Brain pericyte (primary cell): ENCODE data around the gene SRGAP3.

ENCODE experiments used
- DNase-seq: peaks from one replicate; pipeline ENCODE4 v3.0.0-alpha.2; 2012; ENCODE audit warnings: low read depth, low spot score

SRGAP3 gene

DNA sequence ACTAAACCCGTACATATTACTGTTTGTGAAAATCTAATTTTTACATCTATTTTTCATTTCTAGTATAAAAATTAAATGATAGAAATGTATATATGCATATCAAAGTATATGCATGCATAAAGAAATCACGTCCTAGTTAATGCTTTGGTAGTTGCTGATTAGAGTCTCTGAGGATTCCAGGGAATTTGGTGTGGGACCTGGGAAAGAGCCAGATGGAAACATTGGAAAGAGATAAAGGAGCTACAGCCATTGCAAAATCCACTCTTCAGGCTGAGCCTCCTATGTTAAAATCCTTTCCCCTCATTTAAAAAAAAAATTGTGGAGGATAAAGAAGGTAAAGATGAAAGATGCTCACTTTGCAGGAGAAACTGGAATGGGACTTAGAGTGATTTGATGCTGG lies 134.1 kb downstream of the SRGAP3 start:
- DNase-seq = no peak

DNA sequence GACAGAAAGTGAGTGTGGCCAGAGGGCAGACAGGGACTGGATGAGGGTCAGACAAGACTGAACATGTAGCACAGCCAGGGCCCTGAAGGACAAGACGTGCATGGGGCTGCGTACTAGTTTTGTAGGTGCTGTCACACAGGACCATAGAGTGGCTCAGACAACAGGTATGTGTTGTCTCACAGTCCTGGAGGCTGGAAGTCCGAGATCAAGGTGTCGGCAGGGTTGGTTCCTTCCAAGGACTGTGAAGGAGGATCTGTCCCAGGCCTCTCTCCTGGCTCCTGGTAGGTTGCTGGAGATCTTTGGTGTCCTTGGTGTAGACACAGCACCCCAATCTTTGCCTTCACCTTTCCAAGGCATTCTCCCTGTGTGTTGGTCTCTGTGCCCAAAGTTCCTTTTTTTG lies 136.4 kb downstream of the SRGAP3 start:
- DNase-seq = no peak

DNA sequence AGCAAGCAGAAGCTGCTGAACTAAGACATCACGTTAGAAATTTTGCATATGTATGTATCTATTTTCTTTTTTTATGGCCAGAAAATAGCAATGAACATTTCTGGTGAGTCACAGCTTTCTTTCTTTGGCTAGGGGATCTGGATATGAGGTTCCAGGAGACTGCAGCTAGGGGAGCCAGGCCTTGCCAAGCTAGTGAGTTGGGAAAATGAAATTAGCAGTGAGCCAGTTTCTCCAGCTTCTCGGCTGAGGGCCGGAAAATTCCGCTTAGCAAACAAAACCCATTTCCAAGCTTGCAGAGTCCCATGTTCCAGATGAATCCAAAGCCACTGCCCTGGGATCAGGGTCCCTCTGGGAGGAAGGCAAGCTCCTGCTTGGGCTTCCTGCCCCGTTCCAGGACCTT lies 137.6 kb downstream of the SRGAP3 start:
- no peak for DNase-seq

DNA sequence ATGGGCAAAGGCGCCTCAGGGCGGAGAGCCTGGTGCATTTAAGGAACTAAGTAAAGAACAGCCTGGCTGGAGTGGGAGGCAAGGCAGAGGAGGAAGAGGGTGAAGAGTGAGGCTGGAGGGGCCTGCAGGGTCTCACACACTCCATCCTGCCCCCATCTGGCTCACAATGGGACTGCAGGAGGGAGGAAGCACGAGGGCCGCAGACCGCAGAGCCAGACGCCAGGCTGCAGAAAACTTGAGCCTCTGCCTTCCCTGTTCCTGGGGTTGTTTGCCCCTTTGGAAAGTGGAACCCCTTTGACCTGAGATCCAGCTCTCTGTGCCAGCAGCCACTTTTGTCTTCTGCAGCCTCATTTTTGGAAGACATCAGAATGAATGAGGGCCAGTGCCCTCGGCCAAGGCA lies 138.0 kb downstream of the SRGAP3 start:
- no peak for DNase-seq

DNA sequence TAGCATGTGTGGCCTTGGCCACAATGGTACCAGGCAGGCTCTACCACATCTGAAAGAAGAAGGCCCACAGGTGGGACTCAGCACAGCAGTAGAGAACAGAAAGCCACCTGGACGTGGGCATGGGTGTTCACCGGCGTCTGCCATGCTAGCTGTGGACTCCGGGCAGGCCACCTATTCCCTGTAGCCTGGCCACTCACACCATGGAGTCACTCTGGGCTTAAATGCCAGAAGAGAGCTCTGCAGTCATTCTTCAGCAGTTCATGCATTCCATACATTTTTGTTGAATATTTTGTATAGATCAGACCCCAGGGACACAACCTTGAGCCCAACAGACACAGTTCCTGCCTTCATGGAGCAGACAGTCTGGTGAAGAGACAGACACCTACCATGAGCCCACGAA lies 138.6 kb downstream of the SRGAP3 start:
- no peak for DNase-seq

DNA sequence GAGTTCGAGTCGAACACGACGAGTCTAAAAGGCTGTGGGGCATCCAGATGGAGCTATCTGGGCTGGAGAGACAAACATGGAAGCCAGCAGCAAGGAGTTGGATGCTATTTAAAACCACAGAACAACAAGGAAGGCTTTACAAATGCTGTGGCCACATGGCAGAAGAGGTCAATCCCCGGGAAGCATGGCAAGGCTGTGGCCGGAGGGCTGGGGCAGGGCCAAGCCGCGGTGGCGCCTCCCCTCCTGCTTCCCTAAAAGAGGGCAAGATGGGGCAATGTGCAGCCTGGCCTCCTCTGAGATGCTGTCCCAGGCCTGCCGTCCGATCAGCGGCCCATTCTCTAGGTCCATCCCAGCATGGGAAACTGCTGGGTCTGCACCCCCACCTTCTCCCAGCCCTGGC lies 139.1 kb downstream of the SRGAP3 start:
- DNase-seq = no peak

DNA sequence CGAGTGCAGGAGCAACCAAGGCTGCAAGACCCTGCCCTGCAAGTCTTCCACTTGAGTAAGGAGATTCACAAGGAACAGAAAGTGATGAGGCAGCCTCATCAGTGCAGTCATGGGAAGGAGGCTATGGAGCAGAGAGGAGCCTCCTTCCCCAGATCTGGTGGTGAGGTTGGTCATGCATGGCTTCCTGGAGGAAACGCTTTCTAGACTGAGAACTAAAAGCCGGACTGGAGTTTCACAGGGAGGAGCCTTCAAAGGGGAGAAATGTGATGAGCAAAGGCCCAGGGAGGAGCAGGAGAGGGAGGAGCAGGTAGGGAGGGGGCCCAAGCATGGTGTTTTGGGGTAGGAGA lies 139.9 kb downstream of the SRGAP3 start:
- DNase-seq = no peak

DNA sequence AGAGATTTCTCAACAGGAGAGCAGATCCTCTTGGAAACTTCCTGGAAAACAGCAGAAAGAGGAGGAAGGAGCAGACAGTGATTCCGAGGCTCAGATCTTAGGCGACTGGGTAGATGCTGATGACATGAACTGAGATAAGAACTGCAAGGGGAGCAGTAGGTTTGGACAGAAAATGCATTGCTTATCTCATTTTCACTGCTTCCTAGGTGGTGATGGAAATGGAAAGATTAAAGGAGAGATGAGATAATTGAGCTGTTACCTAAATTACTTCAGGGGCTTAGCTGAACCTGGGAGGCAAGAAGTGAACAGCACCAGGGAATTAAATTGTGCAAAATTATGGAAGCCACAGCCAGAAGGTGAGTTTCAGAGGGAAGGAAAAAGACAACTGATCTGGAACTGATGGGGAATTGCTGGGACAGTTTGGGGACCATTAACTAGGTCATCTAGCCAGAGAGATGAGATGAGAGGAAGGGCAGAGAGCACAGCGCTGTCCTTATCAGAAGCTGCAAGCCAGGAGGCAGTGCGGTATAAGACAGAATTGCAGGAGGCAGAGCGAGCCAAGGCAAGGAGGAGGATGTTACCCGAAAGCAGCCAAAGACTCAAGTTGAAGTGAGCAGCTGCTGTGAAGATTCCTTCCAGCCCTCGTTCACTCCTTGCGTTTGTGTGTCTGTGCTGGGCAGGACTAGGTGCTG lies 140.4 kb downstream of the SRGAP3 start:
- DNase-seq = no peak

DNA sequence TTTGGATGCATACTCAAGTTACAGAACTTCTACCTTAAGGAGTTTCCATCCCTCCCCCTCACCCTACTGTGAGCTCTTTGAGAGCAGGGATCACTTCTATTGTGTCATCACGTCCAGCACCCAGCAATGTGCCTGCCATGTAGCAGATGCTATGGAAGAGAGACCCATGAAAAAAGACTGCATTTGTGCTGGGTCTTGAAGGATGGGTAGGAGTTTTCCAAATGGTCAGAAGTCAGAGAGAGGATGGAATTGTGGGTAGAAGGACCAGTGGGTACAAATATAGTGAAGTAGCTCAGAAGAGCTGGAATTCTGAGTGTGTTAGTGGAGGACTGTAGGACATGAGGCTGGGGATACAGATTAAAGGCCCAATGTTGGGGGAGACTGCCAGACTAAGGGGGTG lies 141.7 kb downstream of the SRGAP3 start:
- no peak for DNase-seq

DNA sequence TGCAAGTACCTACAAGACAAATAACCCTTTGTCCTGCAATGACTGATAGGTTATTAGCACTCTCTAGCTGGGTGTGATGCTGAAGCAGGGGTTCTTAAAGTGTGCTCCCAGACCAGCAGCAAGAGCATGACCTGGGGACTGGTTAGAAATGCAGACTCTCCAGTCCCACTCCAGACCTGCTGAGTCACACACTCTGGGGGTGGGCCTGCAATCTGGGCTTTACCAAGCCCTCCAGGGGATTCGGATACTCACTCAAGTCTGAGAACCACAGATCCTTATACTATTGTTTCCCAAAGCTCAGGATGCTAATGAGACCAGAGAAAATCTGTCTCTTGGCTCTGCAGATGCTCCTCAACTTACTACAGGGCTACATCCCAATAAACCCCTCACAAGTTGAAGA lies 144.0 kb downstream of the SRGAP3 start:
- DNase-seq = no peak

DNA sequence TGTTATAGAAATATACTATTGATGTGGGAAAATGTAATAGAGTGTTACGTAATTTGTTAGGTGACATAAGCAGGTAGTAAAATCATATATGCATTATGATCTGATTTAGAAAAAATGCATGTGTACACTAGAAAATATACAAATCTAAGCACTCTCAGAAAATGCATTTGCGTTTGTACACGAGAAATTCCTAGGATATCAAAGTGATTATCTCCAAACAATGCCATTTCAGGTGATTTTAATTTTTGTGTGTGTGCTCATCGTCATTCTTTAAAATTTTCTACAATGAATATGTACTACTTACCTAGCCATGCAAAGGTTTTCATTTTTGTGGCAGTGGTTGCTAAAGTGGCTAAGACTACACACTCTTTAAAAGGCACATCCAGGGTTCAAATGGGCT lies 145.3 kb downstream of the SRGAP3 start:
- DNase-seq = no peak

DNA sequence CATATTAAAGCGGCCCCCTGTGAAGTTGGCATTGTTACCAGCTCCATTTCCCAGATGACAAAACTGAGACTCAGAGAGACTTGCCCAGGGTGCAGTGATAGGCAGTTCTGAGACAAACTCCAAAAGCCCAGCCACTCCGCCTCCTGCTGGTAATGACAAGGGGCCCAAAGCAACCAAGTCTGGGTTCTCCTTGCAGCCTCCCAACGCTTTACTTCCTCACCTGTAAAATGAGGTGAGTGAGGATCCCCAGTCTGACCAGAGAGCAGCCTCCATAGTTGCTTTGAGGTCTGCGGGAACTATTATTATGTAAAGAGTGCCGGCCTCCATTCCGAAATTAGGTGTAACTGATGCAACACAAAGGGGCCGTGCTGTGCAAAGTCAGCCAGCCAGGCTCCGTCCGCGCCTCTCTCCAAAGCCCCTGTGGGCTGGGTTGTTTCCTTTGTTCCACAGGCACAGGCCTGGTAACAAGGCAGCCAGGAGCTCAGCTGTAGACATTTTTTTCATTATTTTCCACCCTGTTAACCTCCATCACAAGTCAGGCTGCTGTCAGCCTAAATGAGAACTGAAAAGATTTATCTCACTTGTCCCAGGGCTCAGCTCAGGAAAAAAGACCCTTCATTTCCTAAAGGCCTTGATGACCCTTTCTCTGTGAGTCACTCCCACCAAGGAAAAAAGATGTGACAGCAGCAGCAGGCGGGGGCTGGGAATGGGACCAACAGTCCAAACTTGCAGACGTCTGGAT lies 147.0 kb downstream of the SRGAP3 start:
- no peak for DNase-seq

DNA sequence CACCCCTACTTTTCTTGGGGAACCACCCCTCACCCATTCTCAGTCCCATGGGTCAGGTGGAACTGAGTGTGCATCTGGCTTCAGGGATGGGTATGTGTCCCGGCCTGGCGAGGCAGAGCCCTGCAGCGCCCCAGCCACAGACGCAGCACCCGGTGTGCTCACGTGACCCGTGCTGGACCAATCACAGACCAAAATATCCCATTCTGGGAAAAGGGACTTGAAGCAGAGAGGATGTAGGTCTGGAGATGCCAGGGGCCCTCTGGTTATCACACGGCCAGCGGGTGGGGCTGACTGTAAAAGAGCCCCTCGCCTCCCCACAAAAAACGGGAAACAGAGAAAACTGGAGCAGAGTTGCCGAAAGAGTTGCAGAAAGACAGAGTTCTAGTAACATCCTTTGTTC lies 148.2 kb downstream of the SRGAP3 start:
- no peak for DNase-seq

DNA sequence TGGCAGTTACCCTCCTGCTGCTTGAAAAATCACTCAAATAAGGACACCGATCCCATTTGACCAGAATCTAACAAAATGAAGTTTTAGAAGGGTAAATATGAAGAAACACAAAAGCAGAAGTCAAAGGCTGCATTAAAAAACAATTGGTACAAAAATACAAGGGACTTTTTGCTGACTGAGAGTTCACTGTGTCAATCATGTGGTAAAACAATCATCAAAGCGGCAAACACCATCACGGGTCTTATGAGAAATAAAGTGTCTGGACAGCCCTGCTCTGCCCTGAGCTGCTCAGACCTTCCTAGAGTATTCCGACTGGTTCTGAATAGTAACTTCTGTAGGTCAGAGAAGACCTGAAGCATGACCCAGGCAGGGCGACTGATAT lies 148.9 kb downstream of the SRGAP3 start:
- DNase-seq = no peak

DNA sequence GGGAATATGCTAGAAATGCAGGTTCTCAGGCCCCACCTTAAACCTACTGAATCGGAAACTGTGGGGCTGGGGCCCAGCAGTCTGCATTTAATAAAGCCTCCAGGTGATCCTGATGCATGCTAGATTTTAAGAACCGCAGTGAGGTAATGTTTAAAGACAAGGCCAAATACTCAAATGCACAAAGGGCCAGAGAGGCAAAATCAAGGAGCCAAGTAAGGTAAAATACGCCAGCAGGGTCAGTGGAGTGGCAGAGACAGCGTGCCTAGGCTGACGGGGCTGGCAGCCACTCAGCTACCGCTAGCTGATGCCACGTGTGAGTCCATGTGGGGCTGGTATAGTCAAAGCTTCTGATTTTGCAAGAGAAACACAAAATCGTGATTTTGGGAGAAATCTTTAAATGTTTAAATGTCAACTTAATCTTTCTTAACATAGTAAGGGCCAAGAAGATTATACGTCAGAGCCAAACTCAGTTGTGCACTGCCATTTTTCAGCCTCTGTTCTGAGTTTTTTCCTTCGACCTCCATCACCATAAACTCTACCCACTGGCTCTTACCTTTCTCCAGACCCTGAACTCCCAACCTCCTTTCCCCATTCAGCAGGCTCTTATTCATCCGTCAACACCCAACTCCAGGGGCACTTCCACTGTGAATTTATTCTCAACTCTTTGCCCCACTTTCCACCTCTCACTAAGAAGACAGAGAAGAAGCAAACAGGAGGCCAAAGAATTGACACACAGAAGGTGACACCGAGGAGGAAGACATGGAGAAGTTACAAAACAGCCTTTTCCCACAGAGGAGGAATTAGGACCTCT lies 149.5 kb downstream of the SRGAP3 start:
- DNase-seq = no peak

DNA sequence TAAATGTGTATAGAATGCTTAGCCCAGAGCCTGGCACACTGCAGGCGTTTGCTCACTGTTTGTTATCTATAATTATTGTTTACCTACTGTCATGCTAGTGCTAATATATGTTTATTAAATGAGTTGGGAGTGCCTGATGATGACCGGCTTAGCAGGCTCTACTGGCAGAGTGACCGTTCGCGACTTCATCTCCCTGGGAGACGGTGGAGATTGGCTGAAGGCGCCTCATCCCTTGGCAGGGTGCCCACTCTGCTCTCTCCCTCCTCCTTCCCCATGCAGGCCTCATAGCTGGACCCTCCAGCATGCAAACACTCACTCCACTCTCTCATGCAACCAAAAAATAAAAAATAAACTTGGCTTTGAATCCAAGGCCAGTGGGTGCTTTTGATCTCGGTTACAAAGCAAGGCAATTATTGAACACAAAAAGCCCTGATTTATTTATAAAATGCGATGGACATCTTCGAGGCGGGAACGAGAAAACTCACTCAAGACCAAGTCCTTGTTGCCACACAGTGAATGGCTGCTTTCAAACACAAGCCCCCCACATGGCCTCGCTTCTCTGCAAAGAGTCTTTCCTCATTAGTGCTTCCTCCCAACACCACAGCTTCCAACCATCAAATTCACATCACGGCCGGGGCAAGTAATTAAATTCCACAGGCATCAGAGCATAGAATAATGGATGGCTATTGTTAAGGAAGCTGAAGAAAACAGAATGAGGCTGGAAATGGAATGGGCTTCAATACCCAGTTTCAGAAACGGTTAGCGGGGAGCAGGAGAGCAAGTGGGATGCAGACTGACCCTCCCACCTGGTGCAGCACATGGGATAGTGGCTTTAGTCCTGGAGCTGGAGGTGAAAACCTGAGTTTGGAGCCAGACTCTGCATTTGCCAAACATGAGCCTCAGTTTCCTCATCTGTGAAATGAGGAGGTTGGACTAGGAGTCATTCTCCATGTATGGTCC lies 150.4 kb downstream of the SRGAP3 start:
- DNase-seq = peak; percentile 13

DNA sequence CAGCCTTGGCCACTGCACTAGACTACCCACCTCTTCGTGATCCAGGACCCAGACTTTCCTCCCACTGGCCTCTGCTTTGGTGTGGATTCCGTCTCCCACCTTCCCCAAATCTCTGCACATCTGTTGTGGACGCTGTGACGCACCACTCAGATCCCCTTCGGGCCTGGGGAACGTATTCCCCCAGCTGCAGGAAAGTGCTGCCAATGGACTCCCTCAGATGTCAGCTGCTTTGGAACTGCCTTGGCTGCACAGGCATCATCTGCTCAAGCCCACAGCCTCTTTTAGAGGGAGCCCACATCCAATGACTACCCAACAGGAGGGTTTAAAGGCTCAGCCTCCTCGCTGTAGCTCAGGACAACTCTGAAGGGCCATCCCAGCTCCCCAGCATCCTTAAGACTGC lies 152.0 kb downstream of the SRGAP3 start:
- DNase-seq = no peak

DNA sequence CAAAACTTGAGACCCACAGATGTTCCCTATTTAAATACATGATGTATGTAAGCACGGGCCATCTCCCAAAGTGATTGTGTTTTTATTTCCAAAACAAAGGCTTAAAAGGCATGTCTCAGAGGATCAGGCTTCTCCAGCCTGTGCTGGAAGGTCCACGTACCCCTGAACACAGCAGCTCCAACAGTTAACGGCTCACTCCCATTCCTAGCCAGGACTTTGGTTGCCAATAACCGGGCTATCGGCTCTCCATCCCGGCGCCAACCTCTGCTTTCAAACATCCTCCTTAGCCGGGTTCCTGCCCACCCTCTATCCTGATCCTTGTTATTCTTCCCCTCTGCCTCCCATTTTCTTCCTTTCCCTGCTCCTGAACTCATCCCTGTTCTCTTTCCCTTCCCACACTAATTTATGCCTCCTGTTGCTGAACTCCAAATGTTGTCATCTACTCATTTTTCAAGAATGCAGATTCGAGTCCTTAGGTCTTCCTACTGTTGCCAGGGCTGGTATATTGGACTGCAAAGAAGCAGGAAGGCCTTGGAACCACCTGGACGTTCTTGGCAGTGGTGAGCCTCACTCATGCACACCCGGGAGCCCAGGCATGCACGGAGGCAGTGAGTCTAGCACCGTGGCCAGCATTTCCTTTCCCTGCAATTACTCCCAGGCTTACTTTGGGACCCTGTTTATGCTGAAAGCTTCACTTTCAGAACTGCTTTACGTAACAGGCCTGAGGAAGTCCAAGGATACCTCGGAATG lies 157.8 kb downstream of the SRGAP3 start:
- DNase-seq = no peak

DNA sequence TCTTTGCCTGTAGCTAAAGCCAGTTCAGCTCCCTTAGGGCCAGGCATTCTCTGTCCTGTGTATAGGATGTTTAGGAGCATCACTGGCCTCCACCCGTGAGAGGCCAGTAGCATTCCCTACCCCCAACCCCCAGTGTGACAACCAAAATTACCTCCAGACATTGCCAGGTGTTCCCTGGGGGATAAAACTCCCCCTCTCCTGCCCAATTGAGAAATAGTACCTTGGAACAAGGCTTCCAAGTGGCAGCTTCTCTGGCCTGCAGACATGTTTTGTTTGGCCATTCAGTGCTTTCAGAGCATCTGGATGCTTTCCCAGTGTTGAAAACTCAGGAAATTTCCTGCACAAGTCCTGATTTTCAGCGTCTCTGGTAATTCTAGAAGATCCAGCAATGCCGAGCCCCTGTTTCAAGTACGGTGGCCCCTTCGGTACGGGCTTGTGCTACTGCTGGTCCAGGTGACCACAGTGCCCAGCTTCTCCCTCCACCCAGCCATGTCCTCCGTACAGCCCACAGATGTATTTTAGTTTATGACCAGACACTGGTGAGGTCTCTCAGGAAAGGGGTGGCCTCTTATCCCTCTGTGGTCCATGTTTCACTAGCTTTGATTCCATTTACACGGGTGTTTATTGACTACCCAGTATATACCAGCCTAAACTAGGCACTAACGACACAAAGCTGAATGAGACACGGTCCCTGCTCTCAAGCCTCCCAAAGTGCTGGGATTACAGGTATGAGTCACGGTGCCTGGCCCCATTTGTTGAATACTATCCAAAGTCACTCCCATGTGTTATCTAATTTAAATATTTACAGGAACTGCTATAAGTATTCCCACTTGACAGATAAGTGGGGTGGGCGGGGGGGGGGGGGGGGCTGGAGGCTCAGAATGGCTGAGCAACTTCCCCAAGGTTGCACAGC lies 160.7 kb downstream of the SRGAP3 start:
- DNase-seq = no peak
